Body of pancreas (tissue), 4 donors: ENCODE measurements around the gene BCKDK. TPM values are rescaled to one million over a fixed set of nuclear protein-coding genes. Genes with fewer than 3 reads are reported as not detected.
A peak's percentile ranks its signal among the peaks of the same experiment; 100 is the strongest.

Experiments used
- ATAC-seq: fragments of 150-250 bp; one replicate; pipeline ENCODE4 v1.9.1; 2016
- DNase-seq, 4 donors: peaks; one replicate each; pipeline ENCODE4 v3.0.0-alpha.2; 2019
- H3K27ac ChIP-seq, 4 donors: fragments of 200-600 bp; sonication (generic); 1 replicate in 3 of 4; 2 replicates in 1 of 4; pipeline versions ENCODE4 v1.5.1 to v1.6.1; 2016 to 2019; ENCODE audit warnings: mild to moderate bottlenecking in 1 of 4, mixed read lengths in 1 of 4, moderate library complexity in 1 of 4
- H3K27me3 ChIP-seq, 2 donors: fragments of 200-600 bp; sonication (generic); one replicate each; pipeline ENCODE4 v1.6.0; 2016; ENCODE audit warnings: mild to moderate bottlenecking in 1 of 2
- H3K36me3 ChIP-seq, 2 donors: fragments of 200-600 bp; sonication (generic); replicated peaks in 1 of 2; 2 replicates each; pipeline ENCODE4 v1.5.1; 2016; ENCODE audit warnings: low read depth in 2 of 2; ENCODE audit not compliant: insufficient read depth in 1 of 2
- H3K4me1 ChIP-seq: fragments of 200-600 bp; sonication (generic); one replicate; pipeline ENCODE4 v1.6.0; 2016
- H3K4me3 ChIP-seq, 2 donors: fragments of 200-600 bp; sonication (generic); 1 replicate in 1 of 2; 2 replicates in 1 of 2; pipeline ENCODE4 v1.5.1; 2016 to 2019
- H3K9me3 ChIP-seq, 3 donors: fragments of 200-600 bp; sonication (generic); 1 replicate in 2 of 3; 2 replicates in 1 of 3; pipeline ENCODE4 v1.5.1; 2016
- POLR2A ChIP-seq, 3 donors: fragments of 450-650 bp; IDR thresholded peaks; one replicate each; pipeline ENCODE4 v1.6.1; 2016; ENCODE audit warnings: antibody characterized with exemption in 3 of 3, mild to moderate bottlenecking in 2 of 3
- WGBS, 2 donors: methylation state at CpG; one replicate each; pipeline ENCODE4 v1.1.5; 2017; 5-methylcytosine and 5-hydroxymethylcytosine counted together
- intact Hi-C: fragments of 100-400 bp; cut with DNase I; formaldehyde crosslinking; loops from one replicate; pipeline ENCODE4 v1.15.1; 2023
- total RNA-seq, 2 donors: library from RNA; depleted of rRNA; stranded (reverse); fragments of >200 nt; gene quantifications; one replicate each; pipeline ENCODE4 v1.1.0, GENCODE V29; 2016
- TF ChIP-seq, protein P1 (sequence below), 7 experiments: fragments of 450-650 bp in 4 of 7; fragments of 200-600 bp in 3 of 7; sonication (generic) in 3 of 7; IDR thresholded peaks; one replicate each; pipeline ENCODE4 v1.5.1; 2016 to 2019; ENCODE audit warnings: antibody characterized with exemption in 7 of 7

The BCKDK gene
- total RNA-seq, 2 donors from 2014 or later, result 33.9 to 61.7 TPM

DNA sequence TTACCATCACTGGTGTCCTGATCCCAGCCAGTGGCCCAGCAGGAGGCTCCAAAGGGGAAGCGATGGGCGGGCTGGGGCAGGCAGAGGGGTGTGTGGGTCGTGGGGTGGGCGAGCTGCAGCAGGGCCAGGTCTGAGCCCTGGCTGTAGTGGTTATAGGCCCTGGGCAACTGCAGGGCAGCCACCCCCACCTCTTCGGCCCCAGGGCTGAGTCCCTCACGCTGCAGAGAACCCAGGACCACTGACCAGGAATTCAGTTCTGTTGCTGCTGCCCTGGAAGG, 21.6 kb upstream of the BCKDK start:
- intact Hi-C loops, result no loop called here

GRCh38 chr16:31087481-31087880, 20.7 kb upstream of the BCKDK start:
- Histone ChIP-seq H3K9me3 (no peaks in the 10 kb centered on the region), H3K36me3 (peaks cover 0 to 2% of the 10 kb centered on the region in 2 donors)
- intact Hi-C loops, result no loop called here

More for the DNA sequence above, 21.6 kb upstream of the BCKDK start:
- no peak for ATAC-seq
- Histone ChIP-seq H3K4me3 (no peak overlapping the region), H3K36me3 (peaks cover 0 to 2% of the 10 kb centered on the region in 2 donors), H3K27me3 (no peaks in the 10 kb centered on the region), H3K4me1 (no peaks in the 10 kb centered on the region), H3K9me3 (no peaks in the 10 kb centered on the region), H3K27ac (no peak overlapping the region)
- 78% methylated on average over 6 of the region's 6 CpGs; no CpG with 5 or more reads in 1 of the 2 donors for WGBS, 2 donors
- no peak for TF ChIP-seq POLR2A (IDR thresholded peaks at IDR 0.05)
- TF ChIP-seq, protein P1, sequence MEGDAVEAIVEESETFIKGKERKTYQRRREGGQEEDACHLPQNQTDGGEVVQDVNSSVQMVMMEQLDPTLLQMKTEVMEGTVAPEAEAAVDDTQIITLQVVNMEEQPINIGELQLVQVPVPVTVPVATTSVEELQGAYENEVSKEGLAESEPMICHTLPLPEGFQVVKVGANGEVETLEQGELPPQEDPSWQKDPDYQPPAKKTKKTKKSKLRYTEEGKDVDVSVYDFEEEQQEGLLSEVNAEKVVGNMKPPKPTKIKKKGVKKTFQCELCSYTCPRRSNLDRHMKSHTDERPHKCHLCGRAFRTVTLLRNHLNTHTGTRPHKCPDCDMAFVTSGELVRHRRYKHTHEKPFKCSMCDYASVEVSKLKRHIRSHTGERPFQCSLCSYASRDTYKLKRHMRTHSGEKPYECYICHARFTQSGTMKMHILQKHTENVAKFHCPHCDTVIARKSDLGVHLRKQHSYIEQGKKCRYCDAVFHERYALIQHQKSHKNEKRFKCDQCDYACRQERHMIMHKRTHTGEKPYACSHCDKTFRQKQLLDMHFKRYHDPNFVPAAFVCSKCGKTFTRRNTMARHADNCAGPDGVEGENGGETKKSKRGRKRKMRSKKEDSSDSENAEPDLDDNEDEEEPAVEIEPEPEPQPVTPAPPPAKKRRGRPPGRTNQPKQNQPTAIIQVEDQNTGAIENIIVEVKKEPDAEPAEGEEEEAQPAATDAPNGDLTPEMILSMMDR (IDR thresholded peaks at IDR 0.05), result no peak
- no peak for DNase-seq

DNA sequence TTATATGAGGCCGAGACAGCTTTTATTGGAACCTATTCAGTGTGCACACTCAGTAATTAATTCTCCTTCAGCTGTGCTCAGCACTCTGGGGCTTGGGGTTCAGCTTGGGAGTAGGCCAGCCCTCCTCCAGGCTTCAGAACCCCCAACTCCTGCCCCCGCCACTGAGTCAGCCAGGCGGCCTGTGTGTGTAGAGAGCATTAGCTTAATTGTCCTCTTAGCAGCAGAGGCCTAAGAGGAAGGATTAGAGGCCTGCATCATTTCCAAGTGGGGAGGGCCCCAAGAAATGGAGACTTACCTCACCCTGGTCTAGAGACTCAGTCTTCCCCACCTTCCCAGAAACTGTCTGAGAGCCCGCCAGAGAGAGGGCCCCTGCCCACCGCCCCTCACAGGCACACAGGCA, 20.2 kb upstream of the BCKDK start:
- no peaks in the 10 kb centered on the region for H3K9me3 ChIP-seq
- WGBS, 2 donors, result 76 to 82% methylated on average over 2 to 5 of the region's 5 CpGs
- no peaks in the 10 kb centered on the region for H3K27me3 ChIP-seq
- TF ChIP-seq, protein P1 (IDR thresholded peaks at IDR 0.05), result no peak
- no peak for TF ChIP-seq POLR2A (IDR thresholded peaks at IDR 0.05)
- intact Hi-C loops, result no loop called here
- DNase-seq (no peak), ATAC-seq (no peak)
- no peak overlapping the region for H3K27ac ChIP-seq
- H3K4me3 ChIP-seq, result no peak overlapping the region
- peaks cover 3% of the 10 kb centered on the region for H3K4me1 ChIP-seq
- peaks cover 0 to 2% of the 10 kb centered on the region in 2 donors for H3K36me3 ChIP-seq

More at GRCh38 chr16:31087481-31087880, 20.7 kb upstream of the BCKDK start:
- 74 to 81% methylated on average over 3 to 6 of the region's 8 CpGs for WGBS, 2 donors
- no peak for TF ChIP-seq POLR2A (IDR thresholded peaks at IDR 0.05)
- TF ChIP-seq, protein P1 (IDR thresholded peaks at IDR 0.05), result no peak
- Histone ChIP-seq H3K27me3 (no peaks in the 10 kb centered on the region), H3K27ac (no peak overlapping the region), H3K4me1 (no peaks in the 10 kb centered on the region), H3K4me3 (no peak overlapping the region)
- ATAC-seq (no peak), DNase-seq (no peak)

- Histone ChIP-seq H3K27ac (no peak within 1 kb of the TSS), H3K36me3 (peaks cover 0 to 2% of the 10 kb centered on the region in 2 donors), H3K4me1 (peaks cover 10% of the 10 kb centered on the region), H3K27me3 (no peaks in the 10 kb centered on the region), H3K4me3 (no peak within 1 kb of the TSS), H3K9me3 (no peaks in the 10 kb centered on the region)
- TF ChIP-seq POLR2A (IDR thresholded peaks at IDR 0.05), result no peak
- TF ChIP-seq, protein P1 (IDR thresholded peaks at IDR 0.05), result no peak
- DNase-seq (peak in 1 of 4 donors; percentile 36), ATAC-seq (no peak)
- WGBS, 2 donors, result 65 to 66% methylated on average over 7 to 15 of the region's 15 CpGs
- intact Hi-C loops, result no loop called here
Measured at GRCh38 chr16:31088459-31089183, 19.6 kb upstream of the BCKDK start, which contains the start of gene PRSS53. Gene PRSS53 (minus strand): TSS chr16:31088943. CDS start chr16:31088809, 134 bp downstream.

GRCh38 chr16:31089199-31089598, 19.0 kb upstream of the BCKDK start:
- WGBS, 2 donors, result 96% methylated on average over 7 to 8 of the region's 8 CpGs
- TF ChIP-seq, protein P1 (IDR thresholded peaks at IDR 0.05), result no peak
- no peak for TF ChIP-seq POLR2A (IDR thresholded peaks at IDR 0.05)
- Histone ChIP-seq H3K4me1 (peaks cover 13% of the 10 kb centered on the region), H3K4me3 (no peak overlapping the region), H3K27me3 (no peaks in the 10 kb centered on the region), H3K9me3 (no peaks in the 10 kb centered on the region), H3K27ac (no peak overlapping the region), H3K36me3 (peaks cover 0 to 2% of the 10 kb centered on the region in 2 donors)
- DNase-seq, result no peak
- intact Hi-C loops, result no loop called here
- no peak for ATAC-seq
